Cerebellar cortex (tissue), 1 donor: Measurements from ENCODE around the gene FOXD4L1.
"Not testable (repeated sequence)": the region's sequence is repeated elsewhere in the genome, so short reads cannot be mapped to it uniquely, and the experiment has no call there.

Experiments
- DNase-seq: peaks from one replicate; pipeline ENCODE4 v3.0.0-alpha.2; 2015; ENCODE audit warnings: low spot score

FOXD4L1 gene

DNA sequence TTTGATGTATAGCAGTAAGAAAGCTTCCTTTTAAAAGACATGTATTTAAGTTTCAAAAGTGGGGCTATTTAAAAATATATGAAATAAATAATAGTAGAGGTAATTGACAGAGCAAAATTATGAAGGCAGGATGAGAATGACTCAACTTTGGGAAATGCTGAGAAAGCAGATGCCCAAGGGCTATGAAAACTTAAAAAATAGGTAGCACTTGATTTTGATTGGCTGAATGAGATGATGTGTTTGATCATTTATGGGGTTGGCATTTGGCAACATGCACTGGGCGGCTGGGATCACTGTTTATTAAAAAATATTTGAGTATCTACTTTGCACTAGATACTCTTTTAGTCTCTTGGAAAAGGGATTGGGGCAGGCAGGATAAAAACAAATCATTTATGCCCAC is 26.5 kb downstream of the FOXD4L1 start:
- not testable (repeated sequence) for DNase-seq

DNA sequence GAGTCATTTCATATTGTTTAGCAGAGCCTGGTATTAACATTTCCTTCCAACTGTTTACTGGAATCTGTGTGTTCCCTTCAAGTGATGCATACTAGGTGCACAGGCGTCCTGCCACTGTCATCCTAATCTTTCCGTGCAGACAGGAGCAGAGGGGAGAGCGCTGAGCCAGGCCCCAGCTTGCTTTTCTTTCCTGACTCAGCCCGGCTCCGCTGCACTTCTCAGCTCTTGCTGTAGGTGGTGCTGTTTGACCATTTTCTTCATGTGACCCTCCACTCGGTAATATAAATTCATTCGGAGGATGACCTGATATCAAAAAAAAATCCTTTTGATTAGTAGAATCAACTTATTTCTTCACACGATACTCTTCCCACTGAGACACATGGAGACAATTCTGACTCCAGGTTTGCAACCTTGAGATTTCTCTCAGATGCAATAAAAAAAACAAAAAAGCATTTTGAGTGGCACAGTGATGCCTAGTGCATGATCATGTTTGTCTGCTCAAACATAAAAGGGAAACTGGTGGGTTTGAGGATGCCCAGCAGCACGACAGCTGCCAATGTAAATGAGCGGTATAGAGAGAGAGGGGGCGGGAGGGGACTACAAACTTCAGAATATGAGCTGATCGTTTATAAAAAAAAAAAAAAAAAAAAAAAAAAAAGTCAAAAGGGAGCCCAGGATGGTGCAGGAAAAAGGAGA is 29.0 kb downstream of the FOXD4L1 start:
- DNase-seq, result not testable (repeated sequence)

DNA sequence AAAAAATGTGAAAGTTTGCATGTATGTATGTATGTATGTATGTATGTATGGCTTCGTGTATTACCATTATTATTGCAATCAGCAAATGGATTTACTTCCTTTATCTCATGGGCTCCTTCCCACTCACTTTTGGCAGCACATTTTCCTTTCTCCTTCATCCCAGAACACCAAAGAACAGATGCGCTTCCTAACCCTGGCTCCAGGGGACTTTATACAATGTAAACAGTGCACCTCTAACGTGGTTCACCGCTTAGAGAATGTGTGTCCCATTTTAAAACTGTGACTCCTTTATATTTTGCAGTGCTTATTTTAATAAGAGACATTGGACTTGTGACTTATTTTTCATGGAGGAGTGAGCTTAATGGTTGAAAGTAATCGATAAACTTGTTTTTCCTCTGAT is 29.7 kb downstream of the FOXD4L1 start:
- not testable (repeated sequence) for DNase-seq

DNA sequence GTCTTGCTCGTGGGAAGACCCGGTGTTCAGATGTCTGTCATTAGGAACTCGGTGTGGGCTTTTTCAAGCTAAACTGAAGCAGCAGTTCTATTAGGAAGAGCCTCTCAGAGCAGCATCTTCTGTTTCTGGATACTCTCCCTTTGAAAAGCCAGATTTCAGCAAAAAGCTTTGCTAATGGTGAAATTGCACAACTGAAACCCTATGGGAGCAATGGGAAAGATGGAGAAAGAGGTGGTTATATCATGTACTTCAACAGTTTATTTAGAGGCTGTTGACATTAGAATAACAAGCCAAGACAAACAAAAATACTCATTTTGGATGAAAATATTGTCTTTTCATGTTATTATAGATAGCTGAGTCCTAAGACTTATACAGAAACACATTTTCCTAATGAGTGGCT is 30.4 kb downstream of the FOXD4L1 start:
- not testable (repeated sequence) for DNase-seq

DNA sequence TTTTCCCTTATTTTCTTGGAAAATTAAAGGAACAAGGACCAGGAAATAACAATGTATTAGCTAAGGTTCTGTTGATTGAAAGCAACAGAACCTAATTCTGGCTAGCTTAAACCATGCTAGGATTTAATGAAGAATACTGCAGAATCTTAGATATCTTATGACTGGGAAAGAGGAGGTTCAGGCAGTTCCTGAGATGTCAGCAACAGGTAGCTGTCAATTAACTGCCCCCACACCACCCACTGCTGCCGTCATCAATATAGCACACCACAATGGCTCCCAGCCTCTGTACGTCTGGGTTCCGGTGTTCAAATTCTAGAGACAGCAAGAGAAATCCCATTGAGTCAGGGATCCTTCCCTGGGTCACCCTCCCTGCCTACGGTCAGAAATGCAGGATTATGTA is 34.5 kb downstream of the FOXD4L1 start:
- not testable (repeated sequence) for DNase-seq

DNA sequence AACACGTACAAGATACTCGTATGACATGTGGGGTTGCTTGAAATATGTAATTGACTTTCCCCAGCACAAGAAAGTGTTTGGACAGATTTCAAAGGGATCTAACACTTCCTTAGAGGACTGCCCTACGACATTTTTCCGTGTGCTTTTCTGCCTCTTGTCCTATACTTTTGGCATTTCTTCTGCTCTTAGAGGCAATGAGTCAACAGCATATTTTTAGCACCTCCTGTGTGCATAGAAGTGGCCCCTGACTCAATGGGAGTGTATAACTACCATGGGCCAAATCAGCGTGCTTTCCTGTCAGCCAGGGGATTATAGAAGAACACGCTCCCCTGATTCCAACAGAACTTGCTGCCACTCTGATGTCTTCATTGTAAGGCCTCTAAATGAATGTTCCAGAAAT is 38.1 kb downstream of the FOXD4L1 start:
- DNase-seq, result not testable (repeated sequence)

DNA sequence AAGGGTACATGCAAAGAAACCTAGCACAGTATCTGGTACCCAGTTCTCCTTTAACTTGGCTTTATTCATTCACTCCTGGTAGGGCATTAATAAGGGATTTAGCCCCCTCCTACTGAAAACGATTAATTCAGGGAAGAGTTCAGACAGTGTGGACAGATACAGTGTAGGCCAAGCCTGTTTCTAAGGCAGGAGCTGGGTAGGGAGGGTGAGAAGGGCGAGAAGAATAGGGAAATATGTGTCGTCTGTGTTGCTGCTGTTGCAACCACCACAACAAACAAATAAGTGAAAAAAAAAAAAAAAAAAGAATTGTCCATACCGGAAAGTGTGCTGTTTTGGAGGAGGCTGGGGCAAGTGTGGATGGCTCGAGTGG is 42.4 kb downstream of the FOXD4L1 start:
- DNase-seq, result not testable (repeated sequence)

DNA sequence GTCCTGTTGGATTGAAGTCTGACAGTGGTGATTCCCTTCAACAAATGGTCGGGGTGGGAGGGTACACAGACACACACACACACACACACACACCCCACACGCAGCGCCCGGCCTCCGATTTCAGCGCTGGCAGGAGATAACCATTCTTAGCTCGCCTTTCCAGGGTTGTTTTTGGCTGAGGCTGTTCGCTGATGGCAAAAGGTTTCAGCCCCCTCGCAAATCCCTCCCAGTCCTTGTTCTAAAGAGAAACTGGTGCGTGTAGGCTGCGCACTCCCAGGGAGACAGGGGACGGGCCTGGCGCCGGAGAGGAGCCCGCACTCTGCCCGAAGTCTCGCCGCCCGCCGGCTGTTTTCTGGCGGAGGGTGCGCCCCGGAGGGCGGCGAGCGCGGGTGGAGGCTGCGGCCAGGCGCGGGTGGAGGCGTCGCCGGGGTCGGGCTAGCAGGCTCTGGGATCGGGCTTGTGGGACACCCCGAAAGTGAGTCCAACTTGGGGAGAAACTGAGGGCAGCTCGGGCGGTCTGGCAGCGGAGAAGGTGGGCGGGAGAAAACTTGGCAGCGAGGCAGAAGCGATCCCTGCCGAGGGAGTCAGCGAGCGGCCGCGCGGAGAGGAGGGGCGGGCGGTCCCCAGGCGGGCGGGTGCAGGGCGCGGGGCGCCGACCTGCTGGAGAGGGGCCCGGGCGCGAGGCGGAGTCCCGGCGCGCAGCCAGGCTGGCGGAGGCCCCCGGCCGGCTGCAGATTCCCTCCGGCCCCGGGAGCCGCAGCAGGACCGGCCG is 42.9 kb downstream of the FOXD4L1 start:
- not testable (repeated sequence) for DNase-seq

DNA sequence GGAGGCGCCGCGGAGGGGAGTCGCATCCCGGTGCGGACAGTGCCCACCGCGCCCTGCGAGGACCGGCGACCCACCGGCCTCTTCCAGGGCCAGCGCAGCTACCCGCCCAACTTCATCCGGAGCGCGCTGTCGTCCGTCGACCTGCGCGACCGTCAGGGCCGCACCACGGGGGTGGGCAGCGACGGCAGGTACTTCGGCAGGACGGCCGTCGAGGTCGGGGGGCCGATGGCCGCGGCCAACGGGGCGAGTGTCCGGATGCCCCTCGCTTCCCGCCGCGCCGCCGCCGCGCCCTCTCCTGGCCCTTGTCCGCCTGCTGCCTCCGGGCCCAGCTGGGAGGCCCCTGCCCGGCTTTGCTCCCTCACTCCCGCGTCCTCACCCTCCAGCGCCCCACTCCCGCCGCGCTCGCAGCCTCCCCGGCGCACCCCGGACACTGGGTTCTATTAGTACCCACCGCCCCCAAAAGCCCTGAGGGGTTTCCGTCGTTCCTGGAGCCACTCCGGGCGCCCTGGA is 43.6 kb downstream of the FOXD4L1 start:
- DNase-seq, result not testable (repeated sequence)

DNA sequence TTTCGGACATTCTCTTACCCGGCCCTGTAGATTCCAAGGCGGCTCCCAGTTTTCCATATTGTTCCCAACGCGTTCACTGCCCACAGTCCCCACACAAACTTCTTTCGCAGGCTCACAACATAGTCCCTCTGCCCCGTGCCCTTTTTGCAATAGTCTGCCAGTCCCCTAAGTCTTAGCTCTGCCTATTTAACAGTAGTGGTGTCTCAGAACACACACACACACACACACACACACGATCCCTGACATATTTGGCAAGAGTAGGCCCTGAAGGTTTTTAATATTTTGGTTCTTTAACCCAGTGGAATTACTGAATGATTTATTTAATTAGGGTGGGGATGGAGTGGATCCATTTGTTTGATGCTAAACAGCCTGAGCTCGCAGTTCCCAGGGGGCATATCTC is 44.1 kb downstream of the FOXD4L1 start:
- not testable (repeated sequence) for DNase-seq
